Mesothelial cell of epicardium (in vitro differentiated cells): ENCODE results near the gene PYROXD2. TPM values are rescaled to one million over a fixed set of nuclear protein-coding genes. Genes with fewer than 3 reads are reported as not detected.

Source experiments
- DNase-seq, 2 experiments: peaks; one replicate each; pipeline ENCODE4 v3.0.0; 2021; ENCODE audit warnings: low spot score in 2 of 2; ENCODE audit not compliant: unreplicated experiment in 2 of 2
- H3K27ac Mint-ChIP-seq: 2 replicates; pipeline ENCODE4 v1.8.0; 2021; ENCODE audit warnings: mixed read lengths
- H3K27me3 Mint-ChIP-seq: 2 replicates; pipeline ENCODE4 v1.8.0; 2021; ENCODE audit warnings: low read depth, mixed read lengths
- H3K36me3 Mint-ChIP-seq: 2 replicates; pipeline ENCODE4 v1.8.0; 2021; ENCODE audit warnings: mixed read lengths
- H3K4me1 Mint-ChIP-seq: 2 replicates; pipeline ENCODE4 v1.8.0; 2021; ENCODE audit warnings: mixed read lengths
- H3K4me3 Mint-ChIP-seq: 2 replicates; pipeline ENCODE4 v1.8.0; 2021; ENCODE audit warnings: mild to moderate bottlenecking, moderate library complexity, mixed read lengths
- H3K9me3 Mint-ChIP-seq: 2 replicates; pipeline ENCODE4 v1.8.0; 2021; ENCODE audit warnings: mixed read lengths
- total RNA-seq: library from RNA; stranded (reverse); gene quantifications from 3 replicates; pipeline ENCODE4 v1.2.1, GENCODE V29; 2021
- TF ChIP-seq, protein P1 (sequence below): fragments of 200-600 bp; sonication (generic); IDR thresholded peaks from one replicate; pipeline ENCODE4 v1.5.0; 2021; ENCODE audit warnings: antibody characterized with exemption; ENCODE audit not compliant: unreplicated experiment

The PYROXD2 gene
- total RNA-seq, 1 donor from 2014 or later, result 31.9 TPM

GRCh38 chr10:98369801-98370200 lies 45.2 kb downstream of the PYROXD2 start:
- DNase-seq, result no peak
- H3K9me3 Mint-ChIP-seq, result peaks cover 5% of the 10 kb centered on the region
- no peak overlapping the region for H3K27ac Mint-ChIP-seq
- peaks cover 31% of the 10 kb centered on the region for H3K4me1 Mint-ChIP-seq
- H3K27me3 Mint-ChIP-seq, result no peaks in the 10 kb centered on the region
- H3K4me3 Mint-ChIP-seq, result no peak overlapping the region
- H3K36me3 Mint-ChIP-seq, result no peaks in the 10 kb centered on the region
- TF ChIP-seq, protein P1, sequence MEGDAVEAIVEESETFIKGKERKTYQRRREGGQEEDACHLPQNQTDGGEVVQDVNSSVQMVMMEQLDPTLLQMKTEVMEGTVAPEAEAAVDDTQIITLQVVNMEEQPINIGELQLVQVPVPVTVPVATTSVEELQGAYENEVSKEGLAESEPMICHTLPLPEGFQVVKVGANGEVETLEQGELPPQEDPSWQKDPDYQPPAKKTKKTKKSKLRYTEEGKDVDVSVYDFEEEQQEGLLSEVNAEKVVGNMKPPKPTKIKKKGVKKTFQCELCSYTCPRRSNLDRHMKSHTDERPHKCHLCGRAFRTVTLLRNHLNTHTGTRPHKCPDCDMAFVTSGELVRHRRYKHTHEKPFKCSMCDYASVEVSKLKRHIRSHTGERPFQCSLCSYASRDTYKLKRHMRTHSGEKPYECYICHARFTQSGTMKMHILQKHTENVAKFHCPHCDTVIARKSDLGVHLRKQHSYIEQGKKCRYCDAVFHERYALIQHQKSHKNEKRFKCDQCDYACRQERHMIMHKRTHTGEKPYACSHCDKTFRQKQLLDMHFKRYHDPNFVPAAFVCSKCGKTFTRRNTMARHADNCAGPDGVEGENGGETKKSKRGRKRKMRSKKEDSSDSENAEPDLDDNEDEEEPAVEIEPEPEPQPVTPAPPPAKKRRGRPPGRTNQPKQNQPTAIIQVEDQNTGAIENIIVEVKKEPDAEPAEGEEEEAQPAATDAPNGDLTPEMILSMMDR, result no peak

GRCh38 chr10:98368644-98369043 lies 46.3 kb downstream of the PYROXD2 start:
- Mint-ChIP-seq H3K27me3 (no peaks in the 10 kb centered on the region), H3K9me3 (peaks cover 5% of the 10 kb centered on the region), H3K4me3 (no peak overlapping the region), H3K4me1 (peaks cover 25% of the 10 kb centered on the region), H3K36me3 (no peaks in the 10 kb centered on the region), H3K27ac (no peak overlapping the region)
- TF ChIP-seq, protein P1, result no peak
- DNase-seq, result no peak

GRCh38 chr10:98367604-98368451 lies 47.2 kb downstream of the PYROXD2 start:
- H3K36me3 Mint-ChIP-seq, result no peaks in the 10 kb centered on the region
- peaks cover 5% of the 10 kb centered on the region for H3K9me3 Mint-ChIP-seq
- DNase-seq, result no peak
- TF ChIP-seq, protein P1, result no peak
- H3K4me3 Mint-ChIP-seq, result no peak overlapping the region
- peaks cover 24% of the 10 kb centered on the region for H3K4me1 Mint-ChIP-seq
- no peaks in the 10 kb centered on the region for H3K27me3 Mint-ChIP-seq
- H3K27ac Mint-ChIP-seq, result no peak overlapping the region

DNA sequence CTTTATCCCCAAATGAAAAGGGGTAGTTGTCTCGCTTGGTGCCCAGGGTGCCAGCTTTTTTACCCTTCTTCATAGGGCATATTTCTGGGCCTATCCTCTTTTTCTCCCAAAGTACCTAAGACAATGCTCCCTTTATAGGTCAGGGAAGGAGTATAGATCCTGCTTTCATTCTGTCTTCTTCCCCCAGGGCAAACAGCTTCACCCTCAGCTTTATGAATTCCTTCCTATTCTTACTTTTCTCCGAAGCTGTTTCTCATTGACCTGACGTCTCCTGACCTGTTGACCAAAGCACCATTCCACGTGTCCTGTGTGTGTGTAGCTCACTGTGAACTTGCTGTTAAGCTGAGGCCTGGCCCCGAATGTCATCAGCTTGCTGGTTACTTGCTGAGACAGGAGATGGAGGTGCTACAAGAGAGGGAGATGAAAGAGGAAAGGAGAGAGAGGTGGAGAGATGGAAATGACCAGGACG lies 48.9 kb downstream of the PYROXD2 start:
- Mint-ChIP-seq H3K27ac (no peak overlapping the region), H3K4me3 (no peak overlapping the region), H3K27me3 (no peaks in the 10 kb centered on the region), H3K9me3 (peaks cover 5% of the 10 kb centered on the region), H3K36me3 (no peaks in the 10 kb centered on the region), H3K4me1 (peaks cover 30% of the 10 kb centered on the region)
- DNase-seq, result no peak
- TF ChIP-seq, protein P1, result no peak

DNA sequence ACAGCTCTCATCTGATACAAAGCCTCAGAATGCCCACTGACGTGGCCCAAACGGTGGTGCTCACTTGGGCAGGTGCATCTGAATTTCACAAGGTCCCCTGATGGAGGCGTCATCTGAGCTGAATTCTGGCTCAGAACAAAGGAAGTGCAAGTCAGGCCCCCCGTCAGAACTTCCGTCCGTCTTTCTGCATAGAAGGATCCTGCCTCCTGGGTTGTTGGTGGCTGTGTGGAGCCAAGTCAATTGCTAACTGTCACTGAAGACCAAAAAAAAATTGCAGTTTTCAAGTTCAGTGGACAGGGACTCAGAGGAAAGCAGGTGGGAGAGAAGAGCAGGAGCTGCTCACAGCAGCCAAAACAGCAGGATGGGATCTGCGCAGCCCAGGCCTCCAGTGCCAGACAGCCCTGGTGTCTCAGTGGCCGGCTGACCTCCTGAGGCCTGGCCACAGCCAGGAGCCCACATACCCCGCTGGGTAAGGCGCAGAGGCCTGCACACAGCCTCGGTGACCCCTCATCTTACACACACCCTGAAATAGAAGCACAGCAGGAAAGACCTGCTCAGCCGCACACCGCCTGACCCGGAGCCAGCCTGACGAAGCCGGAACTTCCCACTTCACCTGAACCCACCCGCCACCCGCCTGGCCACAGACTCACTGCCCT lies 49.4 kb downstream of the PYROXD2 start:
- Mint-ChIP-seq H3K27me3 (no peaks in the 10 kb centered on the region), H3K9me3 (peaks cover 5% of the 10 kb centered on the region), H3K4me3 (no peak overlapping the region), H3K36me3 (no peaks in the 10 kb centered on the region), H3K4me1 (peaks cover 33% of the 10 kb centered on the region), H3K27ac (no peak overlapping the region)
- TF ChIP-seq, protein P1, result no peak
- no peak for DNase-seq
